HL-60/S4 treated with retinoic acid at 250 ng/mL for 4 days and 3 days (cell line): ENCODE measurements around the gene PRM3.

Experiments
- in situ Hi-C: fragments of 300-500 bp; cut with MboI; formaldehyde crosslinking; loops from 2 replicates; pipeline ENCODE4 v1.7.0; 2022; ENCODE audit warnings: low sequenced_read_pairs

The PRM3 gene

DNA sequence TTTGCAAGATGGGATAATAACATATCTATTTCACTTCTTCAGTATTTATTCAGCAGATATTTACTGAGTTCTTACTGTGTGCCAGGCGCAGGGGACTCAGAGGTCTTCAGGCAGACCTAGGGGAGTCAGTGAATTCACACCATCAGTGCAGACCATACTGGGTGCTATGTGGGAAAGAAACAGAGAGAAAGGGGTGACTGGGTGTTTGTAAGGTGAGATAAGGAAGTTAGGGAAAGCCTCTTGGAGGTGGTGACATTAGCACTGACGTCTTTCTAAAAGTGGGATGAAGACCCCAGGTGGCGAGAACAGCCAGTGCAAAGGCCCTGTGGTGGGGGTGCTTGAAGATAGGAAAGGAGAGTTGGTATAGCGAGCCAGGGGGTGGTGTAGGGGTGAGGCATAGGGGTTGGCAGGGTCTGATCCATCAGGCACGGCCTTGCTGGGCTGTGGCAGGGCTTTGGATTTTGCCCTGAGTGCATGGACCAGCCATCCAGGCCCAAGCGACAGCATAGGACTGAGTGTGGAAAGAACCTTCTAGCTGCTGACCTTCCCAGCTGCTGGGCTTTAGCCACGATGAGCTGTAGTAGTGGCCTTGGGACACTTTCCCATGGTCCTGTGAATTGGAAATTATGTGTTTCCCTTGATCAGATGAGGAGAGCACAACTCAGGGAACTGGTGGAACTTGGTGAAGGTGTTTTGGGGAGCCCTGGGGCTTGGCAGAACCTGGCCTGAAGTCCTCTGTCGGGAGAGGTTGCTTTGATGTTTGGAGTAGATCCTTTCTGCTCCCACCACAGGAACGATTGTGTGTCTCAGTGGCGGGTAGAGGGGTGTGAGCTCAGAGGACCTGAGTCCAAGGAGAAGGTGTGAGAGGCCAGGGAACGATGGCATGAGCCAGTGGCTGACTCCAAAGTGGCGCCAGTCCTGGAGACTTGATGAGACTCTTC lies 13.5 kb downstream of the PRM3 start:
- in situ Hi-C loops: loop anchor here (10.0 kb wide), 1 partner anchor 285 kb away; no protein-coding TSS in a partner anchor

DNA sequence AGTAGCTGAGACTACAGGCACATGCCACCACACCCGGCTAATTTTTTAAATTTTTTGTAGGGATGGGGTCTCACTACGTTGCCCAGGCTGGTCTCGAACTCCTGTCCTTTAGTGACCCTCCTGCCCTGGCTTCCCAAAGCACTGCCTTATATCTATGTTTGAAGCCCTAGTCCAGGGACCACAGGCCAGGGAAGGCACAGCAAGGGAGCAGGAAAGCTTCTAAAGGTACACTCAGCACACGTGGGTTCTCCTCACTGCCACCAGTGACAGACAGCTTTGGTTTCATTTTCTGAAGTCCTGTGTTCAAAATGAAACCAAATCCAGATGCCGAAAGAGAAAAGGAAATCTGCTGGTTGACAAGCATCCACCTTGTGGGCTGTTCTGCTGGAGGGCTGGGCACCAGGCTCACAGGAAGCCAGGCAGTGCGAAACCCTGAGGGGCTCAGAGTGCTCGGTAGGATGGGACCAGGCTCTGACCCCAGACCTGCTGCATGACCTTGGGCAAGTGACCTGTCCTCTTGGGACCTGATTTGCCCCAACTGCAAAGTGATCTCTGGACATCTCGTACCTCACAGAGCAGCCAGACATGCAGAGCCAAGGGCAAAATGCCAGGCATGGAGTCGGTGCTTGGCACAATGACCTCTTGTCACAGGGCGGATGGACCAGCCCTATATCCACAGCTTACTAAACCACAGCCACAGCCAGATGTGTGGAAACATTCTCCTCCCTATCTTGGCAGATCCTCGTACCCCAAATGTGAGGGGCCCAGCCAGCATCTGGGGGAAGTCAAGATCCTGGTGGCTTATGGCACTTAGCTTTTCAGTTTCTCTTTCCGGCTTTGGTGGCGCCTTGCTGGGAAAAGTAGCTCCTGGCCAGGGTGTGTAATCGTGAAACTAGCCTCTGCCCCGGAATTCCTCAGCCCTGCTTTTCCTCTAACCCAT lies 14.6 kb downstream of the PRM3 start:
- in situ Hi-C loops: loop anchor here (10.0 kb wide), 1 partner anchor 284 kb away; no protein-coding TSS in a partner anchor

DNA sequence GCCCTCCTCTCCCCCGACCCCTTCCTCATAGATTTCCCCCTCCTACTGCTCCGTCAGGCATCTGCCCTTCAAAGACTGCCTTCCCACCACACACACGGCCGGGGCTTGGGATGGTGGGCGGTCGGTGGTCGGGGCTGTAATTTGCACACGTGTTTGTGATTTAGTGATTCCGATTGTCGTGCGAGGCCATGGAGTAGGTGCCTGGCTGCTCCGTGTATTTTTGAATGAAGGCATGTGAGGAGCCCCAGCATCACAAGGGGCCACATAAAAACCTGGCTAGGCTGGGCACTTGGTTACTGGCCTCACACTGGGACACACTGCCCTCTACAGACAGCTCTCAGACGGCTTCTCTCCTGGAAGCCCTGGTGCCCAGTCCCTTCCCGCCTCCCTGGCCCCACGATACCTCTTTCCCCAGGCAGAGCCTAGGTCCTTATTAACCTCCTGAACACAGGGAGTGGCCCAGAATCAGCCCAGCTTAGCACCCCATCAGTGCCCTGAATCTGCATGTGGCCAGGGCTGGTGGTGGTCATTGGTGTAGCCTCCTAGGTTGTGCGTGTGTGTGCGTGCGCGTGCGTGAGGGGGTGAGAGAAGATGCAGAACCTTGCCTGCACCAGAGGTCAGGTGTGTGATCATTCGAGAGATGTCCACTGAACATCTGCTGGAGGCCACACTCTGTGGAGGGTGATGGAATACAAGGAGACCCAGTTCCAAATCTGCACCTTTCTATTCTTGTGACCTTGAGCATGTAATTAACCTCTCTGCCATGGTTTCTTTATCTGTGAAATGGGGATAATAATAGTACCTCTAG lies 16.1 kb downstream of the PRM3 start:
- in situ Hi-C loops: loop anchor here (10.0 kb wide), 1 partner anchor 283 kb away; no protein-coding TSS in a partner anchor

DNA sequence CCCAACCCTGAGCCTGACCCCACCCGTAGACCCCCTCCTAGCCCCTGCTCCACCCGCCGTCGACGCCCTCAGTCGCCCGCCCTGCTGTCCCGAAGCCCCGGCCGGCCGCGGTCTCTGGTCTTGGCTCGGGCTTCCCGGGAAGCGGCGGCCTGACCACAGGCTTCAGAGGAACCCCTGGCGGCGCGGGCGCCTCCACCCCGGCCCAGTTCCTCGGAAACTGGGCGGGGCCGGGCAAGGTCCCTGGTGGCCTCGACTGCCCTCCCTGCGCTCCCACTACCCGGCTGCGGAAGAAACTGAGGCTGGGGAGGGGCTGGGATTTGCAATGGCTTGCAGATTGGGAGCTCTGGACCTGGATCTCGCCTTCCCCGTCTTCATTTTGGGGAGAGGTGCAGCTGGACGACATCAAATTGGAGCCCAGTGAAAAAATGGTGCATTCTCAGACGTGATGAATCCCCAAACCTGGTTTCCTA lies 16.7 kb downstream of the PRM3 start:
- in situ Hi-C loops: loop anchor here (10.0 kb wide), 1 partner anchor 282 kb away; no protein-coding TSS in a partner anchor

DNA sequence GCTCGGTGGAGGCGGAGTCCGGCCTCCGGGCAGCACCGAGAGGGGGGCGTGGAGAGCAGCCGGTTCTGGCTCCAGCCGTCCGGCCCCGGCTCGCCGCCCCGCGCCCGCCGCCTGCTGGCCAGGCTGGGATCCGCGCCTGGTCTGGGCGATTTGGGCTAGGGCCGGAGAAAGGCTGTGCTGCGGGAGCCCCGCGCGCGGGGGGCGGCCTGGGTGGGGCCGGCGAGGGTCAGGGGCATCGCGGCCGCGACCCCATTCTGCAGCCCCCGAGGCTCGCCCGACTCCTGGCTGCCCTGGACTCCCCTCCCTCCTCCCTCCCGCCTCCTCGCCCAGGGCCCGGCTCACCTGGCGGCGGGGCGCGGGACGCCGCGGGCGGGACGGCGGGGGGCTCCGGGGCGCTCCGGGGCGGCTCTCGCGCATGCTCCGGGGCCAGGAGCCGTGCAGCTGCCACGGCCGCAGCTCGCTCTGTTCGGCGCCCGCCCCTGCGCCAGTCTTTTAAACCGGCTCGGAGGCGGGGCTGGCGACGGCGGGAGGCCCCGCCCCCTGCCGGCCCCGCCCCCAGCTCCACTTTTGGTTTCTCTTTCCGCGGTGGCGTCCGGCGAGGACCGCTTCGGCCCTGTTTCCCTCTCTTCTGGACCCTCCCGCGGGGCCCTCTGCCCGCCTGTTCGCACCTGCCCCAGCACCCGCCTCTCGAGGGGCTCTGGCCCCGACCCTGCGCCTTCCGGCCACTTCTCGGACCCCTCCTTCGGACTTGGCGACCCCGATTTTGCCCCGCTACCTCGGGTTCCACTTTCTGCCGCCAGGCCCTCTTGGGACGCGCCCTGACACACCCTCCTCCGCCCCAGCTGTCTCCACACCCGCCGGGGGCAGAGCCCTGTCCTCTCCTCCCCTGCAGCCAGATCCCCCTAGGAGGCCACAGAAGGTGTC lies 17.4 kb downstream of the PRM3 start, which contains the start of gene SOCS1:
Gene SOCS1, minus strand, starts transcription at position 468 of the 924 bp plus-strand sequence. CDS start 726 bp downstream, outside the sequence.
- in situ Hi-C loops: loop anchor here (10.0 kb wide), 1 partner anchor 281 kb away; no protein-coding TSS in a partner anchor

DNA sequence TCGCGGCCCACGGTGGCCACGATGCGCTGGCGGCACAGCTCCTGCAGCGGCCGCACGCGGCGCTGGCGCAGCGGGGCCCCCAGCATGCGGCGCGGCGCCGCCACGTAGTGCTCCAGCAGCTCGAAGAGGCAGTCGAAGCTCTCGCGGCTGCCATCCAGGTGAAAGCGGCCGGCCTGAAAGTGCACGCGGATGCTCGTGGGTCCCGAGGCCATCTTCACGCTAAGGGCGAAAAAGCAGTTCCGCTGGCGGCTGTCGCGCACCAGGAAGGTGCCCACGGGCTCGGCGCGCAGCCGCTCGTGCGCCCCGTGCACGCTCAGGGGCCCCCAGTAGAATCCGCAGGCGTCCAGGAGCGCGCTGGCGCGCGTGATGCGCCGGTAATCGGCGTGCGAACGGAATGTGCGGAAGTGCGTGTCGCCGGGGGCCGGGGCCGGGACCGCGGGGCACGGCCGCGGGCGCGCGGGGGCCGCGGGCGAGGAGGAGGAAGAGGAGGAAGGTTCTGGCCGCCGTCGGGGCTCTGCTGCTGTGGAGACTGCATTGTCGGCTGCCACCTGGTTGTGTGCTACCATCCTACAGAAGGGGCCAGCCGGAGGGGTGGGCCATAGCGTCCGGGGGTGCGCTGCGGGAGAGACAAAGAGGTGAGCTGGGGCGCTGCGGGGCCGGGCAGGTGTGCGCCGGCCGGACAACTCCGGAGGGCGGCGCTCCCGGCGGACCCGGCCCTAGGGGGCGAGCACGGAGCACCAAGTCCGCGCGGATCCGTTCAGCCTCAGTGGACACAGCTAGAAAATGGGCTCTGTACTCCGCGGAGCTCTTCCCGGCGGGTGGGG lies 18.3 kb downstream of the PRM3 start:
- in situ Hi-C loops: loop anchor here (10.0 kb wide), 1 partner anchor 280 kb away; no protein-coding TSS in a partner anchor

DNA sequence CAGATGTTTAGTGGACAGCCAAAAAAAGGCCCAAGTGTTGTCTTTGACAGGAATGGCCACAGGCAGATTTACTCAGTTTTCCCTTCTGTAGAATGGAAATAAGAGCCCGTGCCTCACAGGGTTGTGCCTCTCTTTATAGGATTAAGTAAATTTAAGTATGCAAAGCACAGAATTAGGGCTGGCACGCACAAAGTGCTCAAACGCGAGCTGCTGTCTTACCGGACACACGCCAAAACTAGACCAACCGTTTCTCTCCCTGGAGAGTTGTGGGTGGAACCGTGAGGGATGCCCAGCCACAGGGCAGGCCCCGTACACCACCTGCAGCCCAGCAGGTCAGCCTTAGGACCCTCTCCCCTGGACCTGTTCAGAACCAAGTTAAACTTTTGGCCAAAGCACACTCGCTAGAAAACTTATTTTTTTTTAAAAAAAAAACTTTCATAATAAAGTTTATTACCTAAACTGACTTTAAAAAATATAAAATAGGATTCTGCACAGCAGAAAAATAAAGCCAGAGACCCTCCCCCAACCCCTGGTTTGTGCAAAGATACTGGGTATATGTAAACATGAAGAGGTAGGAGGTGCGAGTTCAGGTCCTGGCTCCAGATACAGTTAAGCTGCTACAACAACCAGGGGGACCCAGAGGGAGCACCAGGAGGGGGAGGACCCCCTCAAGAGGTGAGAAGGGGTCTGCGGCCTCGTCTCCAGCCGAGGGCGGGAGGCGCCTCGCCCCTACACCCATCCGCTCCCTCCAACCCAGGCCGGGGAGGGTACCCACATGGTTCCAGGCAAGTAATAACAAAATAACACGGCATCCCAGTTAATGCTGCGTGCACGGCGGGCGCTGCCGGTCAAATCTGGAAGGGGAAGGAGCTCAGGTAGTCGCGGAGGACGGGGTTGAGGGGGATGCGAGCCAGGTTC lies 19.2 kb downstream of the PRM3 start:
- in situ Hi-C loops: loop anchor here (10.0 kb wide), 1 partner anchor 279 kb away; no protein-coding TSS in a partner anchor

DNA sequence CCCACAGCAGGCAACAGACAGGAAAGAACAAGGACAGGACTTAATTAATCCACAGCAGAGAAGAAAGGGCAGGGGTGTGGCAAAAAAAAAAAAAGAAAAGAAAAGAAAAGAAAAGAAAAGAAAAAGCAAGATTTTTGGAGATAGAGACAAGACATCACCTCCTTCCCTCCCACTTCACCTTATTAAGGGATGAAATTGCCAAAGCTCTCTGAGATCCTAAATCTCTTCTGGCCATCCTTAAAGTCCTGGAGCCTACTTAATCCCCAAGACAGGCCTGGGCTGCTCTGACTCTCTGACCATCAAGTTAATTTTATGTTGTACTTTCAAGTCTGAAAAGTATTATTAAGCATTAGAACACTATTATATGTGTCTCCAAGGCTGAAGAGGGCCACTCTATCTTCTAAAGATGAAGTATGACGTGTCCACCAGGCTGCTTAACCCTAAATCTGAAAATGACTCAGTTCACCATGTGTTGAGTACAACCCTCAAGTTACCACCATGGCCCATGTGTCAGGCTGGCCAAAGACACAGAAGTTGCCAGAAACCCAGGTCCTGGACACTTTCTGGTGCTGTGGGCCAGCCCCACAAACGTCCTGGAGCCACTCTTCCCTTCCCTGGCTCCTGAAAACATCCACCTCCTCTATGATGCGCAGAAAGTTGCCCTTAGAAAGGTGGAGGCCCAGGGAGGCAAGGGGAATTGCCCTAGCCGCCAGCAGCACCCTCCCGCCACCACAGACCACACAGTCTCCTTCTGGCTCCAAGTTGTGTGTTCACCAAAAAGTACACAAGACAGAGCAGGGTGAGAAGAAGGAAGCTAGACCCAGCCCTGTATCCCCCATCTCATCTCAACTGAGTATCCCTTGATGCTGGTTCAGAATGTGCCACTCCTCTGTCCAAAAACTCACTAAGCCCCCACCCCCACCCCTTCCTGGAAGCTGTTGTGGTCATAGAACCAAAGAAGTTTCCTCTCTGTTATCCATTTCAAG lies 20.1 kb downstream of the PRM3 start:
- in situ Hi-C loops: loop anchor here (10.0 kb wide), 1 partner anchor 279 kb away; no protein-coding TSS in a partner anchor

DNA sequence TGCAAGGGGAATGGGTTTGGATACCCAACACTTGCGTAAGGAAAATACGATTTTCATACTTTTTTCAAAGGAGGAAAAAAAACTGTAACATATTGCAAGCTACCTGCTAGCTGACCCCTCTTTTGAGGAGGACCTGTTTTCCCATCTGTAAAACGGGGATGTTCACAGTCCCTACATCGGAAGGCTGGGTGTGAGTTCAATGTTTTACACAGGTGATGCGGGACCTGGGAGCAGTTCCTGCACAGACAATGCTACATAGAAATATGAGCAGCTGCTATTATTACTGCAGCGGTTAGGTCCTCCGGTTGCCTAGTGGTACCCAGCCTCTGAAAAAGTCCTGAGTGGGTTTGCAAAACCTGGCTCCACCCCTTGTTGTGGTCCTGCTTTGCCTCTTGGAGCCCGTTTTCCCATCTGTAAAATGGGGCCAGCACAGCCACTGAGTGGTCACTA lies 20.9 kb downstream of the PRM3 start:
- in situ Hi-C loops: loop anchor here (10.0 kb wide), 1 partner anchor 278 kb away; no protein-coding TSS in a partner anchor

DNA sequence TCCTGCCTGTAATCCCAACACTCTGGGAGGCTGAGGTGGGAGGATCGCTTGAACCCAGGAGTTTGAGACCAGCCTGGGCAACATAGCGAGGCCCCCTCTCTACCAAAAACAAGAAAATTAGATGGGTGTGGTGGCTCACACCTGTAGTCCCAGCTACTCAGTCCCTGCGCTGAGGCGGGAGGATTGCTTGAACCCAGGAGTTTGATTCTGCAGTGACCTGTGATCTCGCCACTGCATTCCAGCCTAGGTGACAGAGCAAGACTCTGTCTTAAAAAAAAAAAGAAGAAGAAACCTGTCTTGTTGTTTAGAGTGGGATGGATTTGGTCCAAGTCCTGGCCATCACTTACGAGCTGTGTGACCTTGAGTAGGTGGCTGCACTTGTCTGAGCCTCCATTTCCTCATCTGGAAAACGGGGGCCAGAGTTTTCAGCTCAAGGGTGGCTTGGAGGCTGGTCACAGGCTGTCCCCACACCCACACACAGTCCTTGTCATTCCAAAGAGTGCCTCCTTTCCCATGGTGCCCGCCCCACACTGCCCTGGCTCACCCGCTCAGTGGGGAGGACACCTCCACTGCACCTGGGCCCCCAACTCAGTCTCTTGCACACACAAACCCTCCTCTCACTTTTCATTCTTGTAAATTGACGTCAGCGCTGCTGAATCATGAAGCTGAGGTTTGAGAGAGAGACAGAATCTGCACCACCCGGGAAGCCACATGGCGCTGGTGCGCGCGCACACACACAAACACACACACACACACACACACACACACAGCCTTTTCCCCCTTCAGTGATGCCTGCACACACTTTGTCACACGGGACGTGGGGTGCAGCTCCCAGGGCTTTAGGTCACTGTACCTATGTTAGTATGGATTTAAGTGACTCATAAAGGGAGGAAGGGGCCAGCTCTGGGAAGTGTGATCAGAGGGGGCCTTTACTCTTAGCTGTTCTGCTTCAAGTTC lies 21.6 kb downstream of the PRM3 start:
- in situ Hi-C loops: loop anchor here (10.0 kb wide), 1 partner anchor 277 kb away; no protein-coding TSS in a partner anchor

DNA sequence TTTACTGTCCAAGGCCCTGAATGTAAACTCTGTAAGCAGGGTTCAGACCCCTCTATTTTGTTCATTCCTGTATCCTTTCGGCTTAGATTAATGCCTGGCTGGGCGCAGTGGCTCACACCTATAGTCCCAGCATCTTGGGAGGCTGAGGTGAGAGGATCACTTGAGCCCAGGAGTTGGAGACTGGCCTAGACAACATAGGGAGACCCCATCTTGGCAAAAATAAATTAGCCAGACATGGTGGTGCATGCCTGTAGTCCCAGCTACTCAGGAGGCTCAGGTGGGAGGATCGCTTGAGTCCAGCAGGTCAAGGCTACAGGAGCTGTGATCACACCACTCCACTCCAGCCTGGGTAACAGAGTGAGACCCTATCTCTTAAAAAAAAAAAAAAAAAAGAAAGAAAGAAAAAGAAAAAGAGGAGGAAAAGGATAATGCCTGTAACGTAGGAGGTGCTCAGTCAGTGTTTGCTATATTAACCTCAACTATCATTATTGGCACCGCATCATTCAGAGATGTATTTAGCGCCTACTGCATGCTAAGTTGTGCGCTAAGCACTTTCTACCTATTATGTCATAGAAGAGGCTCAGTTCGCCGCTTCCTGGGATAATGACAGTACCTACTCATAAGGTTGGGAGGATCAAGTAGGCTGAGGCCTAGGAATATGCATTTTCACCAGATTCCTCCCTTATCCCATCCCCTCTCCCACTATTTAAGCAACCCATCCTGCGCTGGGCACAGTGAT lies 22.5 kb downstream of the PRM3 start:
- in situ Hi-C loops: loop anchor here (10.0 kb wide), 1 partner anchor 276 kb away; no protein-coding TSS in a partner anchor

DNA sequence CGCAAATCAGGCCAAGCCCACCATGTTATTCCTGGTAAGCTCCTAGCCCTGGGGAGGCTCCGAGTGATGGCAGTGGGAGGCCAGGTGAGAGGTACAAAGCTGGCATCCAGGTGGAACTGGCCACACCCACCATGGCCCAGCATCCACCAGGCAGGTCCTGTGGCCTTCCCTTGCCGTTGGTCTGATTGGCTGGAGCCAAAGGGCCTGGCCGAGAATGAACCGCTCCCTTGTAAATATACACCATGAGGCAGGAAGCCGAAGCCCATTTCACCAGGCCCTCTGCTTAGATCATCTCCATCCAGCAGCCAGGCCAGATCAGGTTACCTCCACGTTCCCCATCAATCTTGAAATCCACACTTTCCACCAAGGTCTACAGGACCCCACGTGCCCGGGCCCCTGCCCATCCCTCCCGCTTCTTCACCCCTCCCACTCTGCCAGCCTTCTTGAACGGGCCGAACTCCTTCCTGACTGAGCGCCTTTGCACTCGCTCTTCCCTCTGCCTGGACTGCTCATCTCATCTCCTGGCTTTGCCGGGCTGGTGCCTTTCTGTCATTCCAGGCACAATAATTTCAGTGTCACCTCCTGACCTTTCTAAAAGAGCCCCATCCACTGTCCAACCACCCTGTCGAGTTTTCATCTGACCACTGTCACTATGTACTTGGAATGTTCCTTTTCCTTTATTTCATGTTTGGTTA lies 23.2 kb downstream of the PRM3 start:
- in situ Hi-C loops: loop anchor here (10.0 kb wide), 1 partner anchor 275 kb away; no protein-coding TSS in a partner anchor
